ENCODE results near the gene CEP162. TPM values are rescaled to one million over a fixed set of nuclear protein-coding genes. Genes with fewer than 3 reads are reported as not detected.
"Not testable (repeated sequence)": the region's sequence is repeated elsewhere in the genome, so short reads cannot be mapped to it uniquely, and the experiment has no call there.

CEP162 gene
- total RNA-seq, 4 donors from 2014 or later, result 6.3 to 45.4 (median 8.7) TPM

- no peak for TF ChIP-seq CTCF (IDR thresholded peaks at IDR 0.05)
- no peak for TF ChIP-seq POLR2A (IDR thresholded peaks at IDR 0.05)
- H3K9me3 ChIP-seq, result no peaks in the 10 kb centered on the region
- no peak overlapping the region for H3K4me3 ChIP-seq
- peaks cover 0 to 20% (median 0%) of the 10 kb centered on the region in 3 donors for H3K36me3 ChIP-seq
- no peak for DNase-seq
- no peaks in the 10 kb centered on the region for H3K4me1 ChIP-seq
- no peaks in the 10 kb centered on the region for H3K27me3 ChIP-seq
- no peak overlapping the region for H3K27ac ChIP-seq
These were observed 54.9 kb downstream of the CEP162 start for GRCh38 chr6:84172574-84172973.

GRCh38 chr6:84172080-84172479 is 55.4 kb downstream of the CEP162 start:
- DNase-seq, result no peak
- H3K27me3 ChIP-seq, result no peaks in the 10 kb centered on the region
- H3K27ac ChIP-seq, result no peak overlapping the region
- H3K36me3 ChIP-seq, result peaks cover 0 to 20% (median 0%) of the 10 kb centered on the region in 3 donors
- no peaks in the 10 kb centered on the region for H3K4me1 ChIP-seq
- TF ChIP-seq CTCF (IDR thresholded peaks at IDR 0.05), result no peak
- TF ChIP-seq POLR2A (IDR thresholded peaks at IDR 0.05), result no peak
- no peaks in the 10 kb centered on the region for H3K9me3 ChIP-seq
- H3K4me3 ChIP-seq, result no peak overlapping the region

GRCh38 chr6:84167457-84167856 is 60.0 kb downstream of the CEP162 start:
- Histone ChIP-seq H3K4me1 (no peaks in the 10 kb centered on the region), H3K36me3 (peaks cover 0 to 12% (median 0%) of the 10 kb centered on the region in 3 donors), H3K27me3 (no peaks in the 10 kb centered on the region), H3K27ac (no peak overlapping the region), H3K4me3 (no peak overlapping the region), H3K9me3 (no peaks in the 10 kb centered on the region)
- no peak for DNase-seq
- no peak for TF ChIP-seq CTCF (IDR thresholded peaks at IDR 0.05)
- TF ChIP-seq POLR2A (IDR thresholded peaks at IDR 0.05), result no peak

GRCh38 chr6:84166395-84166794 is 61.0 kb downstream of the CEP162 start:
- Histone ChIP-seq H3K36me3 (peaks cover 0 to 15% (median 0%) of the 10 kb centered on the region in 3 donors), H3K27ac (no peak overlapping the region), H3K4me1 (no peaks in the 10 kb centered on the region), H3K9me3 (no peaks in the 10 kb centered on the region), H3K4me3 (no peak overlapping the region), H3K27me3 (no peaks in the 10 kb centered on the region)
- no peak for DNase-seq
- TF ChIP-seq POLR2A (IDR thresholded peaks at IDR 0.05), result no peak
- no peak for TF ChIP-seq CTCF (IDR thresholded peaks at IDR 0.05)

- not testable (repeated sequence) for H3K27ac ChIP-seq, H3K27me3 ChIP-seq, H3K4me1 ChIP-seq, H3K4me3 ChIP-seq, DNase-seq, H3K9me3 ChIP-seq
- peaks cover 0 to 20% (median 0%) of the 10 kb centered on the region in 3 donors for H3K36me3 ChIP-seq
These were observed 63.1 kb downstream of the CEP162 start for GRCh38 chr6:84164328-84164727.

- H3K9me3 ChIP-seq, result no peaks in the 10 kb centered on the region
- no peak for DNase-seq
- H3K4me3 ChIP-seq, result no peak overlapping the region
- no peak overlapping the region for H3K27ac ChIP-seq
- H3K36me3 ChIP-seq, result peaks cover 0 to 20% (median 0%) of the 10 kb centered on the region in 3 donors
- no peaks in the 10 kb centered on the region for H3K27me3 ChIP-seq
- no peak for TF ChIP-seq CTCF (IDR thresholded peaks at IDR 0.05)
- TF ChIP-seq POLR2A (IDR thresholded peaks at IDR 0.05), result no peak
- H3K4me1 ChIP-seq, result no peaks in the 10 kb centered on the region
These were observed 66.3 kb downstream of the CEP162 start for GRCh38 chr6:84161190-84161589.
